ENCODE results near the gene RABGAP1L.
"Not testable (repeated sequence)": the region's sequence is repeated elsewhere in the genome, so short reads cannot be mapped to it uniquely, and the experiment has no call there.

Gene RABGAP1L

GRCh38 chr1:174174461-174175329 is 15.4 kb downstream of the RABGAP1L start:
- no peaks in the 10 kb centered on the region for H3K27me3 ChIP-seq (ENCODE audit: control insufficient read depth, insufficient read depth, low read length)
- no peak overlapping the region for H3K9ac ChIP-seq (ENCODE audit: low read length)
- H3K36me3 ChIP-seq (ENCODE audit: control insufficient read depth, low read depth, low read length), result no peaks in the 10 kb centered on the region
- H3K9me3 ChIP-seq (ENCODE audit: control insufficient read depth, low read depth, low read length), result no peaks in the 10 kb centered on the region
- no peaks in the 10 kb centered on the region for H3K4me1 ChIP-seq (ENCODE audit: control insufficient read depth, low read depth, low read length)
- H3K4me3 ChIP-seq (ENCODE audit: low read length), result no peak overlapping the region
- H3K27ac ChIP-seq (ENCODE audit: low read length), result no peak overlapping the region

- H3K4me3 ChIP-seq (ENCODE audit: low read length); H3K27me3 ChIP-seq (ENCODE audit: control insufficient read depth, insufficient read depth, low read length); H3K36me3 ChIP-seq (ENCODE audit: control insufficient read depth, low read depth, low read length); H3K4me1 ChIP-seq (ENCODE audit: control insufficient read depth, low read depth, low read length); H3K9me3 ChIP-seq (ENCODE audit: control insufficient read depth, low read depth, low read length); H3K27ac ChIP-seq (ENCODE audit: low read length); H3K9ac ChIP-seq (ENCODE audit: low read length): not testable (repeated sequence)
These were observed 19.1 kb downstream of the RABGAP1L start for GRCh38 chr1:174178459-174178858.

- H3K36me3 ChIP-seq (ENCODE audit: control insufficient read depth, low read depth, low read length), result no peaks in the 10 kb centered on the region
- H3K4me3 ChIP-seq (ENCODE audit: low read length), result no peak overlapping the region
- H3K9me3 ChIP-seq (ENCODE audit: control insufficient read depth, low read depth, low read length), result no peaks in the 10 kb centered on the region
- H3K9ac ChIP-seq (ENCODE audit: low read length), result no peak overlapping the region
- no peaks in the 10 kb centered on the region for H3K27me3 ChIP-seq (ENCODE audit: control insufficient read depth, insufficient read depth, low read length)
- no peaks in the 10 kb centered on the region for H3K4me1 ChIP-seq (ENCODE audit: control insufficient read depth, low read depth, low read length)
- H3K27ac ChIP-seq (ENCODE audit: low read length), result no peak overlapping the region
These were observed 30.2 kb downstream of the RABGAP1L start for GRCh38 chr1:174189428-174190062.

GRCh38 chr1:174190691-174191199 is 31.4 kb downstream of the RABGAP1L start:
- Histone ChIP-seq H3K27ac (ENCODE audit: low read length) (no peak overlapping the region), H3K9ac (ENCODE audit: low read length) (no peak overlapping the region), H3K27me3 (ENCODE audit: control insufficient read depth, insufficient read depth, low read length) (no peaks in the 10 kb centered on the region)

GRCh38 chr1:174191349-174191862 is 32.1 kb downstream of the RABGAP1L start:
- no peaks in the 10 kb centered on the region for H3K4me1 ChIP-seq (ENCODE audit: control insufficient read depth, low read depth, low read length)
- no peaks in the 10 kb centered on the region for H3K27me3 ChIP-seq (ENCODE audit: control insufficient read depth, insufficient read depth, low read length)
- H3K27ac ChIP-seq (ENCODE audit: low read length), result no peak overlapping the region
- H3K4me3 ChIP-seq (ENCODE audit: low read length), result no peak overlapping the region
- H3K36me3 ChIP-seq (ENCODE audit: control insufficient read depth, low read depth, low read length), result no peaks in the 10 kb centered on the region
- H3K9ac ChIP-seq (ENCODE audit: low read length), result no peak overlapping the region
- H3K9me3 ChIP-seq (ENCODE audit: control insufficient read depth, low read depth, low read length), result no peaks in the 10 kb centered on the region

More at GRCh38 chr1:174190691-174191199, 31.4 kb downstream of the RABGAP1L start:
- H3K4me1 ChIP-seq (ENCODE audit: control insufficient read depth, low read depth, low read length), result no peaks in the 10 kb centered on the region
- no peaks in the 10 kb centered on the region for H3K36me3 ChIP-seq (ENCODE audit: control insufficient read depth, low read depth, low read length)
- no peak overlapping the region for H3K4me3 ChIP-seq (ENCODE audit: low read length)
- no peaks in the 10 kb centered on the region for H3K9me3 ChIP-seq (ENCODE audit: control insufficient read depth, low read depth, low read length)

- Histone ChIP-seq H3K4me3 (ENCODE audit: low read length) (no peak overlapping the region), H3K4me1 (ENCODE audit: control insufficient read depth, low read depth, low read length) (no peaks in the 10 kb centered on the region), H3K27me3 (ENCODE audit: control insufficient read depth, insufficient read depth, low read length) (no peaks in the 10 kb centered on the region), H3K9ac (ENCODE audit: low read length) (no peak overlapping the region), H3K27ac (ENCODE audit: low read length) (no peak overlapping the region), H3K36me3 (ENCODE audit: control insufficient read depth, low read depth, low read length) (no peaks in the 10 kb centered on the region), H3K9me3 (ENCODE audit: control insufficient read depth, low read depth, low read length) (no peaks in the 10 kb centered on the region)
These were observed 35.1 kb downstream of the RABGAP1L start for GRCh38 chr1:174194461-174194860.

- Histone ChIP-seq H3K9ac (ENCODE audit: low read length) (no peak overlapping the region), H3K27me3 (ENCODE audit: control insufficient read depth, insufficient read depth, low read length) (no peaks in the 10 kb centered on the region), H3K27ac (ENCODE audit: low read length) (no peak overlapping the region), H3K4me1 (ENCODE audit: control insufficient read depth, low read depth, low read length) (no peaks in the 10 kb centered on the region), H3K36me3 (ENCODE audit: control insufficient read depth, low read depth, low read length) (no peaks in the 10 kb centered on the region), H3K9me3 (ENCODE audit: control insufficient read depth, low read depth, low read length) (no peaks in the 10 kb centered on the region), H3K4me3 (ENCODE audit: low read length) (no peak overlapping the region)
These were observed 37.8 kb downstream of the RABGAP1L start for GRCh38 chr1:174197088-174197487.

- H3K9me3 ChIP-seq (ENCODE audit: control insufficient read depth, low read depth, low read length), result no peaks in the 10 kb centered on the region
- H3K36me3 ChIP-seq (ENCODE audit: control insufficient read depth, low read depth, low read length), result no peaks in the 10 kb centered on the region
- H3K27me3 ChIP-seq (ENCODE audit: control insufficient read depth, insufficient read depth, low read length), result no peaks in the 10 kb centered on the region
- H3K9ac ChIP-seq (ENCODE audit: low read length), result no peak overlapping the region
- H3K27ac ChIP-seq (ENCODE audit: low read length), result no peak overlapping the region
- H3K4me3 ChIP-seq (ENCODE audit: low read length), result no peak overlapping the region
- no peaks in the 10 kb centered on the region for H3K4me1 ChIP-seq (ENCODE audit: control insufficient read depth, low read depth, low read length)
These were observed 38.2 kb downstream of the RABGAP1L start for GRCh38 chr1:174197547-174197946.

- Histone ChIP-seq H3K36me3 (ENCODE audit: control insufficient read depth, low read depth, low read length) (no peaks in the 10 kb centered on the region), H3K27ac (ENCODE audit: low read length) (no peak overlapping the region), H3K9me3 (ENCODE audit: control insufficient read depth, low read depth, low read length) (no peaks in the 10 kb centered on the region), H3K4me3 (ENCODE audit: low read length) (no peak overlapping the region), H3K27me3 (ENCODE audit: control insufficient read depth, insufficient read depth, low read length) (no peaks in the 10 kb centered on the region), H3K9ac (ENCODE audit: low read length) (no peak overlapping the region), H3K4me1 (ENCODE audit: control insufficient read depth, low read depth, low read length) (no peaks in the 10 kb centered on the region)
These were observed 38.9 kb downstream of the RABGAP1L start for GRCh38 chr1:174198202-174198601.

- Histone ChIP-seq H3K9ac (ENCODE audit: low read length) (no peak overlapping the region), H3K27ac (ENCODE audit: low read length) (no peak overlapping the region), H3K9me3 (ENCODE audit: control insufficient read depth, low read depth, low read length) (no peaks in the 10 kb centered on the region), H3K36me3 (ENCODE audit: control insufficient read depth, low read depth, low read length) (no peaks in the 10 kb centered on the region), H3K4me1 (ENCODE audit: control insufficient read depth, low read depth, low read length) (no peaks in the 10 kb centered on the region), H3K27me3 (ENCODE audit: control insufficient read depth, insufficient read depth, low read length) (no peaks in the 10 kb centered on the region), H3K4me3 (ENCODE audit: low read length) (no peak overlapping the region)
These were observed 41.4 kb downstream of the RABGAP1L start for GRCh38 chr1:174200746-174201145.

GRCh38 chr1:174204697-174205308 is 45.5 kb downstream of the RABGAP1L start:
- Histone ChIP-seq H3K27ac (ENCODE audit: low read length) (no peak overlapping the region), H3K9ac (ENCODE audit: low read length) (no peak overlapping the region), H3K4me1 (ENCODE audit: control insufficient read depth, low read depth, low read length) (peaks cover 6% of the 10 kb centered on the region), H3K36me3 (ENCODE audit: control insufficient read depth, low read depth, low read length) (no peaks in the 10 kb centered on the region), H3K4me3 (ENCODE audit: low read length) (no peak overlapping the region), H3K27me3 (ENCODE audit: control insufficient read depth, insufficient read depth, low read length) (no peaks in the 10 kb centered on the region), H3K9me3 (ENCODE audit: control insufficient read depth, low read depth, low read length) (no peaks in the 10 kb centered on the region)

Data from iPS-18a (cell line).